ENCODE data around the gene ABR. TPM values are rescaled to one million over a fixed set of nuclear protein-coding genes. Genes with fewer than 3 reads are reported as not detected.
A peak's percentile ranks its signal among the peaks of the same experiment; 100 is the strongest.
"Not testable (repeated sequence)": the region's sequence is repeated elsewhere in the genome, so short reads cannot be mapped to it uniquely, and the experiment has no call there.

Gene ABR
- total RNA-seq, 2 donors from 2014 or later = 79.1 to 80.5 TPM

GRCh38 chr17:1044387-1045009 is 135.3 kb downstream of the ABR start:
- H3K4me3 Mint-ChIP-seq; H3K27me3 Mint-ChIP-seq; H3K27ac Mint-ChIP-seq; DNase-seq (ENCODE audit: low spot score); ATAC-seq; H3K9me3 Mint-ChIP-seq: not testable (repeated sequence)
- peaks cover 21% of the 10 kb centered on the region in 2 donors for H3K4me1 Mint-ChIP-seq (ENCODE audit: low read depth in 2 of 2)
- peaks cover 14% of the 10 kb centered on the region for H3K36me3 Mint-ChIP-seq

GRCh38 chr17:1043601-1044251 is 136.1 kb downstream of the ABR start:
- H3K4me1 Mint-ChIP-seq (ENCODE audit: low read depth in 2 of 2) = peaks cover 21 to 23% of the 10 kb centered on the region in 2 donors
- no peak overlapping the region for H3K4me3 Mint-ChIP-seq
- peaks cover 14% of the 10 kb centered on the region for H3K36me3 Mint-ChIP-seq
- DNase-seq (ENCODE audit: low spot score) (no peak), ATAC-seq (peak in 1 of 2 donors; percentile 25)
- no peaks in the 10 kb centered on the region for H3K9me3 Mint-ChIP-seq
- H3K27me3 Mint-ChIP-seq = no peaks in the 10 kb centered on the region
- H3K27ac Mint-ChIP-seq = no peak overlapping the region

GRCh38 chr17:1042486-1042885 is 137.3 kb downstream of the ABR start:
- no peak for ATAC-seq
- no peak for DNase-seq (ENCODE audit: low spot score)
- no peak overlapping the region for H3K4me3 Mint-ChIP-seq
- H3K4me1 Mint-ChIP-seq (ENCODE audit: low read depth in 2 of 2) = peaks cover 21 to 23% of the 10 kb centered on the region in 2 donors
- H3K9me3 Mint-ChIP-seq = no peaks in the 10 kb centered on the region
- H3K36me3 Mint-ChIP-seq = peaks cover 14% of the 10 kb centered on the region
- H3K27me3 Mint-ChIP-seq = no peaks in the 10 kb centered on the region
- H3K27ac Mint-ChIP-seq = peak overlapping the region in 1 of 2 donors; percentile 23

GRCh38 chr17:1041746-1042145 is 138.0 kb downstream of the ABR start:
- no peaks in the 10 kb centered on the region for H3K9me3 Mint-ChIP-seq
- H3K4me1 Mint-ChIP-seq (ENCODE audit: low read depth in 2 of 2) = peaks cover 21 to 25% of the 10 kb centered on the region in 2 donors
- DNase-seq (ENCODE audit: low spot score) (no peak), ATAC-seq (no peak)
- peak overlapping the region in 1 of 2 donors; percentile 23 for H3K27ac Mint-ChIP-seq
- H3K36me3 Mint-ChIP-seq = peaks cover 14% of the 10 kb centered on the region
- H3K27me3 Mint-ChIP-seq = no peaks in the 10 kb centered on the region
- H3K4me3 Mint-ChIP-seq = no peak overlapping the region

GRCh38 chr17:1040216-1040600 is 139.6 kb downstream of the ABR start:
- Mint-ChIP-seq H3K36me3 (peaks cover 11% of the 10 kb centered on the region), H3K4me1 (ENCODE audit: low read depth in 2 of 2) (peaks cover 16 to 28% of the 10 kb centered on the region in 2 donors), H3K9me3 (no peaks in the 10 kb centered on the region), H3K27me3 (no peaks in the 10 kb centered on the region), H3K27ac (peak overlapping the region in 1 of 2 donors; percentile 54), H3K4me3 (no peak overlapping the region)
- no peak for DNase-seq (ENCODE audit: low spot score)
- ATAC-seq = no peak

- ATAC-seq (peak in 1 of 2 donors; percentile 28), DNase-seq (ENCODE audit: low spot score) (no peak)
- Mint-ChIP-seq H3K9me3 (no peaks in the 10 kb centered on the region), H3K4me3 (no peak overlapping the region), H3K27me3 (no peaks in the 10 kb centered on the region), H3K27ac (peak overlapping the region in 1 of 2 donors; percentile 54), H3K4me1 (ENCODE audit: low read depth in 2 of 2) (peaks cover 12 to 25% of the 10 kb centered on the region in 2 donors), H3K36me3 (peaks cover 9% of the 10 kb centered on the region)
These were observed 140.1 kb downstream of the ABR start for GRCh38 chr17:1039511-1040215.

GRCh38 chr17:1039123-1039507 is 140.7 kb downstream of the ABR start:
- H3K4me1 Mint-ChIP-seq (ENCODE audit: low read depth in 2 of 2) = peaks cover 10 to 25% of the 10 kb centered on the region in 2 donors

GRCh38 chr17:1038459-1039122 is 141.2 kb downstream of the ABR start:
- no peak for DNase-seq (ENCODE audit: low spot score)
- Mint-ChIP-seq H3K9me3 (no peaks in the 10 kb centered on the region), H3K4me3 (no peak overlapping the region), H3K36me3 (peaks cover 9% of the 10 kb centered on the region), H3K4me1 (ENCODE audit: low read depth in 2 of 2) (peaks cover 10 to 26% of the 10 kb centered on the region in 2 donors), H3K27me3 (no peaks in the 10 kb centered on the region), H3K27ac (no peak overlapping the region)
- no peak for ATAC-seq

More at GRCh38 chr17:1039123-1039507, 140.7 kb downstream of the ABR start:
- DNase-seq (ENCODE audit: low spot score) = no peak
- H3K27me3 Mint-ChIP-seq = no peaks in the 10 kb centered on the region
- no peak for ATAC-seq
- no peaks in the 10 kb centered on the region for H3K9me3 Mint-ChIP-seq
- H3K27ac Mint-ChIP-seq = peak overlapping the region in 1 of 2 donors; percentile 54
- H3K36me3 Mint-ChIP-seq = peaks cover 9% of the 10 kb centered on the region
- H3K4me3 Mint-ChIP-seq = no peak overlapping the region

- no peak for ATAC-seq
- Mint-ChIP-seq H3K4me3 (no peak overlapping the region), H3K36me3 (peaks cover 6% of the 10 kb centered on the region), H3K4me1 (ENCODE audit: low read depth in 2 of 2) (peaks cover 7 to 20% of the 10 kb centered on the region in 2 donors), H3K27me3 (no peaks in the 10 kb centered on the region), H3K27ac (no peak overlapping the region), H3K9me3 (no peaks in the 10 kb centered on the region)
- DNase-seq (ENCODE audit: low spot score) = no peak
These were observed 142.4 kb downstream of the ABR start for GRCh38 chr17:1037238-1037879.

- no peak for ATAC-seq
- H3K36me3 Mint-ChIP-seq = peaks cover under 1% of the 10 kb centered on the region
- H3K4me3 Mint-ChIP-seq = no peak overlapping the region
- no peaks in the 10 kb centered on the region for H3K9me3 Mint-ChIP-seq
- DNase-seq (ENCODE audit: low spot score) = no peak
- H3K27ac Mint-ChIP-seq = peak overlapping the region in 1 of 2 donors; percentile 51
- no peaks in the 10 kb centered on the region for H3K27me3 Mint-ChIP-seq
- peaks cover 2 to 15% of the 10 kb centered on the region in 2 donors for H3K4me1 Mint-ChIP-seq (ENCODE audit: low read depth in 2 of 2)
These were observed 142.9 kb downstream of the ABR start for GRCh38 chr17:1036845-1037237.

GRCh38 chr17:1036171-1036844 is 143.5 kb downstream of the ABR start:
- H3K4me3 Mint-ChIP-seq = no peak overlapping the region
- no peaks in the 10 kb centered on the region for H3K27me3 Mint-ChIP-seq
- DNase-seq (ENCODE audit: low spot score) (no peak), ATAC-seq (peak in 1 of 2 donors; percentile 18)
- H3K27ac Mint-ChIP-seq = peak overlapping the region in 1 of 2 donors; percentile 51
- no peaks in the 10 kb centered on the region for H3K36me3 Mint-ChIP-seq
- H3K4me1 Mint-ChIP-seq (ENCODE audit: low read depth in 2 of 2) = peaks cover 0 to 13% of the 10 kb centered on the region in 2 donors
- no peaks in the 10 kb centered on the region for H3K9me3 Mint-ChIP-seq

GRCh38 chr17:1035546-1036170 is 144.1 kb downstream of the ABR start:
- no peak overlapping the region for H3K27ac Mint-ChIP-seq
- no peak overlapping the region for H3K4me3 Mint-ChIP-seq
- no peaks in the 10 kb centered on the region for H3K9me3 Mint-ChIP-seq
- DNase-seq (ENCODE audit: low spot score) (no peak), ATAC-seq (no peak)
- peaks cover 0 to 13% of the 10 kb centered on the region in 2 donors for H3K4me1 Mint-ChIP-seq (ENCODE audit: low read depth in 2 of 2)
- no peaks in the 10 kb centered on the region for H3K36me3 Mint-ChIP-seq
- no peaks in the 10 kb centered on the region for H3K27me3 Mint-ChIP-seq
